SJSA1 (cell line): ENCODE measurements around the gene AP4B1. TPM values are rescaled to one million over a fixed set of nuclear protein-coding genes. Genes with fewer than 3 reads are reported as not detected.
"Not testable (repeated sequence)": the region's sequence is repeated elsewhere in the genome, so short reads cannot be mapped to it uniquely, and the experiment has no call there.

ENCODE experiments used
- DNase-seq, 2 experiments: peaks; one replicate each; pipeline ENCODE4 v3.0.0-alpha.2; 2015 to 2020; ENCODE audit warnings: low spot score in 2 of 2, low read depth in 1 of 2
- H3K27ac ChIP-seq: fragments of 250-450 bp; sonication (Bioruptor Pico); 2 replicates; pipeline ENCODE4 v1.5.1; 2020; ENCODE audit warnings: mild to moderate bottlenecking, moderate library complexity
- H3K27me3 ChIP-seq: fragments of 250-450 bp; sonication (Bioruptor Pico); replicated peaks from 2 replicates; pipeline ENCODE4 v1.5.1; 2020; ENCODE audit warnings: mild to moderate bottlenecking, moderate library complexity
- H3K36me3 ChIP-seq: fragments of 250-450 bp; sonication (Bioruptor Pico); 2 replicates; pipeline ENCODE4 v1.5.1; 2020; ENCODE audit warnings: mild to moderate bottlenecking
- H3K4me1 ChIP-seq: fragments of 250-450 bp; sonication (Bioruptor Pico); replicated peaks from 2 replicates; pipeline ENCODE4 v1.6.1; 2021; ENCODE audit warnings: mild to moderate bottlenecking
- H3K4me3 ChIP-seq: fragments of 250-450 bp; sonication (Bioruptor Pico); 2 replicates; pipeline ENCODE4 v1.5.1; 2020; ENCODE audit warnings: mild to moderate bottlenecking
- H3K9me3 ChIP-seq: fragments of 250-450 bp; sonication (Bioruptor Pico); replicated peaks from 2 replicates; pipeline ENCODE4 v1.5.1; 2020; ENCODE audit warnings: mild to moderate bottlenecking
- total RNA-seq: library from RNA; depleted of rRNA; stranded (reverse); fragments of >200 nt; shearing (Covaris generic); gene quantifications from 2 replicates; pipeline ENCODE4 v1.2.3, GENCODE V29; 2014; rRNA removed

AP4B1 gene
- total RNA-seq, 1 experiment from 2014 or later: 17.3 TPM

- H3K4me1 ChIP-seq, H3K4me3 ChIP-seq, H3K27ac ChIP-seq, H3K27me3 ChIP-seq, H3K9me3 ChIP-seq, DNase-seq, H3K36me3 ChIP-seq: not testable (repeated sequence)
Observed at GRCh38 chr1:113852694-113853093, 51.9 kb downstream of the AP4B1 start.

GRCh38 chr1:113850127-113850796 is 54.3 kb downstream of the AP4B1 start:
- no peak for DNase-seq
- H3K4me1 ChIP-seq: no peaks in the 10 kb centered on the region
- H3K4me3 ChIP-seq: no peak overlapping the region
- no peaks in the 10 kb centered on the region for H3K27me3 ChIP-seq
- H3K9me3 ChIP-seq: no peaks in the 10 kb centered on the region
- no peak overlapping the region for H3K27ac ChIP-seq
- no peaks in the 10 kb centered on the region for H3K36me3 ChIP-seq

GRCh38 chr1:113849072-113849471 is 55.5 kb downstream of the AP4B1 start:
- no peaks in the 10 kb centered on the region for H3K27me3 ChIP-seq
- H3K27ac ChIP-seq: no peak overlapping the region

GRCh38 chr1:113846391-113847035 is 58.1 kb downstream of the AP4B1 start:
- Histone ChIP-seq H3K4me1 (no peaks in the 10 kb centered on the region), H3K4me3 (no peak overlapping the region), H3K9me3 (no peaks in the 10 kb centered on the region), H3K27me3 (no peaks in the 10 kb centered on the region), H3K36me3 (no peaks in the 10 kb centered on the region), H3K27ac (no peak overlapping the region)
- no peak for DNase-seq

More at GRCh38 chr1:113849072-113849471, 55.5 kb downstream of the AP4B1 start:
- H3K36me3 ChIP-seq: no peaks in the 10 kb centered on the region
- no peaks in the 10 kb centered on the region for H3K9me3 ChIP-seq
- no peak overlapping the region for H3K4me3 ChIP-seq
- no peak for DNase-seq
- H3K4me1 ChIP-seq: no peaks in the 10 kb centered on the region

Other genes starting within 250 kb of the AP4B1 start
- gene PHTF1, start 145.3 kb downstream of the AP4B1 start, total RNA-seq: 38.3 and 42.4 TPM in 2 replicates
- gene RSBN1, start 92.3 kb downstream of the AP4B1 start, total RNA-seq: 6.7 and 7.7 TPM in 2 replicates
- 0.72 and 1.5 TPM in 2 replicates for gene PTPN22, start 33.1 kb downstream of the AP4B1 start, total RNA-seq
- 0.03 and 0.13 TPM in 2 replicates for gene BCL2L15, start 17.2 kb downstream of the AP4B1 start, total RNA-seq
- 8.5 and 14.8 TPM in 2 replicates for gene DCLRE1B, start 527 bp upstream of the AP4B1 start, total RNA-seq
- 28.4 and 42.0 TPM in 2 replicates for gene HIPK1, start 24.5 kb upstream of the AP4B1 start, total RNA-seq
- 55.2 and 58.2 TPM in 2 replicates for gene OLFML3, start 74.7 kb upstream of the AP4B1 start, total RNA-seq
- not detected in 2 replicates for gene SYT6, start 249.1 kb upstream of the AP4B1 start, total RNA-seq